ENCODE measurements around the gene PON3.

DNA sequence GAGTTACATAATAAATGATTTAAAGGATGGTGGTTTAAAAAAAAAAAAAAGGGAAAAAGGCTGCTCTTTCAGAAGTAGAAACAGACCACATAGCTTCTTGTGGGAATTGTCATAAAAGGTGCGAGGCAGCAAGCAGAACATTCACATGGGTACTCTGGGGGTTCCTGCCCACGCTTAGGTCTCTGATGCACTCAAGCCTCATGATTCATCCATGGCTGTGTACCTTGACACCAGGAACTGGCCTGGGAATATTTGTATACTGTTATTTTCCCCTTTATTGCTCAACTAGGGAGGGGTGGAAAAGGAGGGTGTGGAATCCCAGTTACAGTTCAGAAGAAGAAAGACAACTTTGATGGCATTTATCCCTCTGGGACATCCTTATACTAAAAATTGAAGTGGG lies 34.7 kb upstream of the PON3 start:
- TF ChIP-seq, protein P1, sequence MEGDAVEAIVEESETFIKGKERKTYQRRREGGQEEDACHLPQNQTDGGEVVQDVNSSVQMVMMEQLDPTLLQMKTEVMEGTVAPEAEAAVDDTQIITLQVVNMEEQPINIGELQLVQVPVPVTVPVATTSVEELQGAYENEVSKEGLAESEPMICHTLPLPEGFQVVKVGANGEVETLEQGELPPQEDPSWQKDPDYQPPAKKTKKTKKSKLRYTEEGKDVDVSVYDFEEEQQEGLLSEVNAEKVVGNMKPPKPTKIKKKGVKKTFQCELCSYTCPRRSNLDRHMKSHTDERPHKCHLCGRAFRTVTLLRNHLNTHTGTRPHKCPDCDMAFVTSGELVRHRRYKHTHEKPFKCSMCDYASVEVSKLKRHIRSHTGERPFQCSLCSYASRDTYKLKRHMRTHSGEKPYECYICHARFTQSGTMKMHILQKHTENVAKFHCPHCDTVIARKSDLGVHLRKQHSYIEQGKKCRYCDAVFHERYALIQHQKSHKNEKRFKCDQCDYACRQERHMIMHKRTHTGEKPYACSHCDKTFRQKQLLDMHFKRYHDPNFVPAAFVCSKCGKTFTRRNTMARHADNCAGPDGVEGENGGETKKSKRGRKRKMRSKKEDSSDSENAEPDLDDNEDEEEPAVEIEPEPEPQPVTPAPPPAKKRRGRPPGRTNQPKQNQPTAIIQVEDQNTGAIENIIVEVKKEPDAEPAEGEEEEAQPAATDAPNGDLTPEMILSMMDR (IDR thresholded peaks at IDR 0.05): no peak
- no peak for TF ChIP-seq POLR2AphosphoS5 (IDR thresholded peaks at IDR 0.05)
- no peak for TF ChIP-seq POLR2A (IDR thresholded peaks at IDR 0.05)
- TF ChIP-seq EP300 (IDR thresholded peaks at IDR 0.05): no peak

All from gastroesophageal sphincter (tissue), 3 donors.